NCI-H2196 (cell line): Measurements from ENCODE around the gene GCG.

Source experiments
- DNase-seq: peaks from one replicate; lab custom pipeline; 2025; ENCODE audit not compliant: unreplicated experiment; lab: John Stamatoyannopoulos, UW

GCG gene

GRCh38 chr2:162152147-162152546 is at the start of gene GCG:
Gene GCG, minus strand, starts transcription at chr2:162152247. Its CDS starts 3,069 bp downstream, at chr2:162149178.
- DNase-seq, result no peak

GRCh38 chr2:162200636-162201035 is 48.6 kb upstream of the GCG start:
- DNase-seq, result no peak

GRCh38 chr2:162199913-162200312 is 47.9 kb upstream of the GCG start:
- DNase-seq, result no peak

- no peak for DNase-seq
These were observed 46.2 kb upstream of the GCG start for GRCh38 chr2:162198239-162198638.

- no peak for DNase-seq
These were observed 45.2 kb upstream of the GCG start for GRCh38 chr2:162197069-162197825.

- DNase-seq, result no peak
These were observed 44.6 kb upstream of the GCG start for GRCh38 chr2:162196638-162197037.

GRCh38 chr2:162188451-162188850 is 36.4 kb upstream of the GCG start:
- DNase-seq, result no peak

GRCh38 chr2:162185541-162186232 is 33.6 kb upstream of the GCG start:
- DNase-seq, result no peak

- DNase-seq, result no peak
These were observed 32.9 kb upstream of the GCG start for GRCh38 chr2:162184821-162185450.

- no peak for DNase-seq
These were observed 32.3 kb upstream of the GCG start for GRCh38 chr2:162184359-162184758.

- no peak for DNase-seq
These were observed 30.3 kb upstream of the GCG start for GRCh38 chr2:162182395-162182794.

GRCh38 chr2:162177301-162177700 is 25.3 kb upstream of the GCG start:
- DNase-seq, result no peak

GRCh38 chr2:162175714-162176113 is 23.7 kb upstream of the GCG start:
- DNase-seq, result no peak

GRCh38 chr2:162174746-162175145 is 22.7 kb upstream of the GCG start:
- no peak for DNase-seq

GRCh38 chr2:162172802-162173370 is 20.8 kb upstream of the GCG start:
- no peak for DNase-seq

GRCh38 chr2:162166745-162167144 is 14.7 kb upstream of the GCG start:
- no peak for DNase-seq

- DNase-seq, result no peak
These were observed 14.1 kb upstream of the GCG start for GRCh38 chr2:162166174-162166573.

GRCh38 chr2:162164802-162165201 is 12.8 kb upstream of the GCG start:
- DNase-seq, result no peak

GRCh38 chr2:162159446-162159845 is 7.4 kb upstream of the GCG start:
- DNase-seq, result no peak

GRCh38 chr2:162156149-162156548 is 4.1 kb upstream of the GCG start:
- no peak for DNase-seq

GRCh38 chr2:162155093-162155492 is 3.0 kb upstream of the GCG start:
- no peak for DNase-seq
